Measurements from ENCODE around the gene PRKN. TPM values are rescaled to one million over a fixed set of nuclear protein-coding genes. Genes with fewer than 3 reads are reported as not detected.

PRKN gene
- total RNA-seq, 2 experiments from 2014 or later = 0.63 TPM; not detected in 1

- H3K4me3 Mint-ChIP-seq = no peak overlapping the region
- peaks cover 3% of the 10 kb centered on the region for H3K9me3 Mint-ChIP-seq (ENCODE audit: insufficient read depth)
- H3K4me1 Mint-ChIP-seq (ENCODE audit: low read depth) = peaks cover 15% of the 10 kb centered on the region
- POLR2A ChIA-PET = no interaction called here
- H3K36me3 Mint-ChIP-seq (ENCODE audit: low read depth) = peaks cover 2% of the 10 kb centered on the region
- ATAC-seq (no peak), DNase-seq (no peak)
- H3K27ac Mint-ChIP-seq = peak overlapping the region; percentile 33
- CTCF ChIA-PET = no interaction called here
- no peaks in the 10 kb centered on the region for H3K27me3 Mint-ChIP-seq (ENCODE audit: low read depth)
Measured at GRCh38 chr6:162728706-162729105, 1.1 kb upstream of the PRKN start.

- Mint-ChIP-seq H3K36me3 (ENCODE audit: low read depth) (peaks cover 2% of the 10 kb centered on the region), H3K9me3 (ENCODE audit: insufficient read depth) (no peaks in the 10 kb centered on the region), H3K27me3 (ENCODE audit: low read depth) (no peaks in the 10 kb centered on the region), H3K27ac (peak overlapping the region; percentile 43), H3K4me3 (peak overlapping the region; percentile 40), H3K4me1 (ENCODE audit: low read depth) (peaks cover 11% of the 10 kb centered on the region)
- ATAC-seq (no peak), DNase-seq (no peak)
- ChIA-PET POLR2A (no interaction called here), CTCF (no interaction called here)
Measured at GRCh38 chr6:162728197-162728596, 631 bp upstream of the PRKN start.

GRCh38 chr6:162726947-162727321, 632 bp downstream of the PRKN start:
- ATAC-seq = no peak
- CTCF ChIA-PET = no interaction called here
- H3K9me3 Mint-ChIP-seq (ENCODE audit: insufficient read depth) = no peaks in the 10 kb centered on the region
- peaks cover 2% of the 10 kb centered on the region for H3K36me3 Mint-ChIP-seq (ENCODE audit: low read depth)
- H3K4me3 Mint-ChIP-seq = peak overlapping the region; percentile 88
- H3K27ac Mint-ChIP-seq = peak overlapping the region; percentile 86
- POLR2A ChIA-PET = no interaction called here
- no peaks in the 10 kb centered on the region for H3K27me3 Mint-ChIP-seq (ENCODE audit: low read depth)
- no peak for DNase-seq
- H3K4me1 Mint-ChIP-seq (ENCODE audit: low read depth) = peaks cover 11% of the 10 kb centered on the region

DNA sequence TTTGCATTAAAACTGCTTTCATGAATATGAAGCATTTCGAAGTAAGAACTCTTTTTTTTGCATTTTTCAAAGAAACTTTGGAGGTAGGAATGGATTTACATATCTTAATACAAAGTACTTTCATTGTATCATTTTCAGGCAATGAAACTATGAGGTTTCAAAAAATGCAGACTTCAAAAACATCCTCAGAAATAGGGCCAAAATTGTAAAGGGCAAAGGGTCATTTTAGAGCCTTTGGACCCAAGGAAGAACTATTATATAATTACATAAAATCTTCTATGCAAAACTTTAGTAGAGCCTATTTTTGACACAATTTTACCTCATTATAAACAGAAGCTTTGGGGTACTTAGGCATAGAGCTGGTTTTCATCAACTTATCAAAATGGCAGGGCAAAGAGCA, 4.9 kb downstream of the PRKN start:
- no peak overlapping the region for H3K27ac Mint-ChIP-seq
- H3K4me1 Mint-ChIP-seq (ENCODE audit: low read depth) = peaks cover 6% of the 10 kb centered on the region
- ChIA-PET POLR2A (no interaction called here), CTCF (no interaction called here)
- ATAC-seq (no peak), DNase-seq (no peak)
- H3K4me3 Mint-ChIP-seq = no peak overlapping the region
- no peaks in the 10 kb centered on the region for H3K9me3 Mint-ChIP-seq (ENCODE audit: insufficient read depth)
- H3K36me3 Mint-ChIP-seq (ENCODE audit: low read depth) = peaks cover 2% of the 10 kb centered on the region
- no peaks in the 10 kb centered on the region for H3K27me3 Mint-ChIP-seq (ENCODE audit: low read depth)

- DNase-seq (no peak), ATAC-seq (no peak)
- CTCF ChIA-PET = no interaction called here
- Mint-ChIP-seq H3K4me1 (ENCODE audit: low read depth) (peaks cover 6% of the 10 kb centered on the region), H3K27me3 (ENCODE audit: low read depth) (no peaks in the 10 kb centered on the region), H3K36me3 (ENCODE audit: low read depth) (peaks cover 2% of the 10 kb centered on the region), H3K4me3 (no peak overlapping the region), H3K27ac (no peak overlapping the region), H3K9me3 (ENCODE audit: insufficient read depth) (no peaks in the 10 kb centered on the region)
- POLR2A ChIA-PET = no interaction called here
Measured at GRCh38 chr6:162722226-162722625, 5.3 kb downstream of the PRKN start.

DNA sequence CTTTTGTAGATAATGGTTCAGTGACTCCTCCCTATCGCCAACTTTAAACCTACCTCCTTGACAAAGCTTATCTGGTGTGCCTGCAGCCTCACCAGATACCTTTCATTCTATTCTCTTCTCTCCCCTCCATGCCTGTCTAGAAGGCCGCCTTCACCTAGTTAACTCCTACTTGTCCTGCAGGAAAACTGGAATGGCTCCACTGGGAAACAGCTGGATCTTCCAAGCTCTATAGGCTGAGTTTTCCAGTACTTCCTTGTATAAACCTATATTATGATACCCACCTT, 6.2 kb downstream of the PRKN start:
- H3K4me1 Mint-ChIP-seq (ENCODE audit: low read depth) = no peaks in the 10 kb centered on the region
- CTCF ChIA-PET = no interaction called here
- no peak overlapping the region for H3K27ac Mint-ChIP-seq
- ATAC-seq = no peak
- no peak overlapping the region for H3K4me3 Mint-ChIP-seq
- H3K27me3 Mint-ChIP-seq (ENCODE audit: low read depth) = no peaks in the 10 kb centered on the region
- no peak for DNase-seq
- H3K36me3 Mint-ChIP-seq (ENCODE audit: low read depth) = no peaks in the 10 kb centered on the region
- no peaks in the 10 kb centered on the region for H3K9me3 Mint-ChIP-seq (ENCODE audit: insufficient read depth)
- POLR2A ChIA-PET = no interaction called here

- no peaks in the 10 kb centered on the region for H3K27me3 Mint-ChIP-seq (ENCODE audit: low read depth)
- no peaks in the 10 kb centered on the region for H3K36me3 Mint-ChIP-seq (ENCODE audit: low read depth)
- H3K4me1 Mint-ChIP-seq (ENCODE audit: low read depth) = no peaks in the 10 kb centered on the region
- CTCF ChIA-PET = no interaction called here
- ATAC-seq = no peak
- no peaks in the 10 kb centered on the region for H3K9me3 Mint-ChIP-seq (ENCODE audit: insufficient read depth)
- no peak for DNase-seq
- no peak overlapping the region for H3K27ac Mint-ChIP-seq
- no peak overlapping the region for H3K4me3 Mint-ChIP-seq
- POLR2A ChIA-PET = no interaction called here
Measured at GRCh38 chr6:162719528-162719927, 8.0 kb downstream of the PRKN start.

- Mint-ChIP-seq H3K36me3 (ENCODE audit: low read depth) (no peaks in the 10 kb centered on the region), H3K27me3 (ENCODE audit: low read depth) (no peaks in the 10 kb centered on the region), H3K4me3 (no peak overlapping the region), H3K9me3 (ENCODE audit: insufficient read depth) (no peaks in the 10 kb centered on the region), H3K27ac (no peak overlapping the region), H3K4me1 (ENCODE audit: low read depth) (no peaks in the 10 kb centered on the region)
- DNase-seq = no peak
- CTCF ChIA-PET = no interaction called here
- ATAC-seq = no peak
- POLR2A ChIA-PET = no interaction called here
Measured at GRCh38 chr6:162715601-162716000, 12.0 kb downstream of the PRKN start.

DNA sequence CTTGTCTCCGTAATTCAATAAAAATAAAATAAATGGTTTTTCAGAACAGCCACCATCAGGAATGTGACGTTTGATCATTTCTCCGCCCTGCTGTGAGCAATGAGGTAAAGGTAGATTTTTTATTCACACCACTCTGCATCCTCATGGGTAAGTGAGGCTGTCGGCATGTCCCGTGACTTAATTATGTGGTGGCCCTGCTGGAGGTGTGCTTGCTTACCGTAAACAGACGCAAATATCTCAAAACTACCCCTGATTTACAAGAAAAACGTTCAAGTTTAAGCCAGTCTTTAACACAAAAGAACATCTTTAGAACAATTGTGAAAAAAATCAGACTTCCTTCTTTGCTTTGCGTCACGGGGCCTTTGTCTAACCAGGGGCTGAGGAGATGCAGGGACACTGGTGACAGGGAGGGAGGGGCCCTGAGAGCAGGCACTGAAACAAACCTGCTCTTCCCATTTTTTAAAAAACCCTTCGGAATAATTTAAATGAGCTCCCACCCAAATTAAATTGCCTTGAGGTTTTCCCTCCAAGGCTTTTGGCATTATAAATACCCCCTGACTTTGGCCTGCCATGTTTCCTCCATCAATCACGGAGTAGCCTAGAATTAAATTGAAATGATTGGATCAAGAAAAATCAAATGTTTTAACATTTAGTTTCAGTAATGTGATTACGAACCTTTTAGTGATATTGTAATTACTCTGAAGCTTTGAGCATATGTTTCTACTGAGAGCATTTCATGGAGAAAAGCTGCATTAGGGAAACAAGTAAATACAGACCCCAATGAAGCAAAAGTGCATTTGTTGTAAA, 13.4 kb downstream of the PRKN start:
- ChIA-PET POLR2A (no interaction called here), CTCF (no interaction called here)
- Mint-ChIP-seq H3K27me3 (ENCODE audit: low read depth) (no peaks in the 10 kb centered on the region), H3K9me3 (ENCODE audit: insufficient read depth) (no peaks in the 10 kb centered on the region), H3K27ac (no peak overlapping the region), H3K36me3 (ENCODE audit: low read depth) (no peaks in the 10 kb centered on the region), H3K4me1 (ENCODE audit: low read depth) (no peaks in the 10 kb centered on the region), H3K4me3 (no peak overlapping the region)
- no peak for ATAC-seq
- no peak for DNase-seq

- Mint-ChIP-seq H3K27me3 (ENCODE audit: low read depth) (no peaks in the 10 kb centered on the region), H3K4me1 (ENCODE audit: low read depth) (no peaks in the 10 kb centered on the region), H3K4me3 (no peak overlapping the region), H3K9me3 (ENCODE audit: insufficient read depth) (no peaks in the 10 kb centered on the region), H3K36me3 (ENCODE audit: low read depth) (no peaks in the 10 kb centered on the region), H3K27ac (no peak overlapping the region)
- ChIA-PET POLR2A (no interaction called here), CTCF (no interaction called here)
- no peak for DNase-seq
- no peak for ATAC-seq
Measured at GRCh38 chr6:162712694-162713093, 14.9 kb downstream of the PRKN start.

- no peak for DNase-seq
- Mint-ChIP-seq H3K9me3 (ENCODE audit: insufficient read depth) (no peaks in the 10 kb centered on the region), H3K4me3 (no peak overlapping the region), H3K27me3 (ENCODE audit: low read depth) (no peaks in the 10 kb centered on the region), H3K27ac (no peak overlapping the region), H3K4me1 (ENCODE audit: low read depth) (no peaks in the 10 kb centered on the region), H3K36me3 (ENCODE audit: low read depth) (no peaks in the 10 kb centered on the region)
- POLR2A ChIA-PET = no interaction called here
- ATAC-seq = no peak
- CTCF ChIA-PET = no interaction called here
Measured at GRCh38 chr6:162711376-162711775, 16.2 kb downstream of the PRKN start.

GRCh38 chr6:162710936-162711335, 16.6 kb downstream of the PRKN start:
- H3K4me3 Mint-ChIP-seq = no peak overlapping the region
- no peak overlapping the region for H3K27ac Mint-ChIP-seq
- CTCF ChIA-PET = no interaction called here
- H3K36me3 Mint-ChIP-seq (ENCODE audit: low read depth) = no peaks in the 10 kb centered on the region
- H3K9me3 Mint-ChIP-seq (ENCODE audit: insufficient read depth) = no peaks in the 10 kb centered on the region
- POLR2A ChIA-PET = no interaction called here
- no peaks in the 10 kb centered on the region for H3K27me3 Mint-ChIP-seq (ENCODE audit: low read depth)
- ATAC-seq (no peak), DNase-seq (no peak)
- no peaks in the 10 kb centered on the region for H3K4me1 Mint-ChIP-seq (ENCODE audit: low read depth)

- CTCF ChIA-PET = no interaction called here
Measured at GRCh38 chr6:162710419-162710818, 17.1 kb downstream of the PRKN start.

More at GRCh38 chr6:162710419-162710818, 17.1 kb downstream of the PRKN start:
- DNase-seq (no peak), ATAC-seq (no peak)
- POLR2A ChIA-PET = no interaction called here
- Mint-ChIP-seq H3K4me3 (no peak overlapping the region), H3K27me3 (ENCODE audit: low read depth) (no peaks in the 10 kb centered on the region), H3K9me3 (ENCODE audit: insufficient read depth) (no peaks in the 10 kb centered on the region), H3K36me3 (ENCODE audit: low read depth) (no peaks in the 10 kb centered on the region), H3K4me1 (ENCODE audit: low read depth) (no peaks in the 10 kb centered on the region), H3K27ac (no peak overlapping the region)

Data from activated CD8-positive, alpha-beta T cell treated with anti-CD3 and anti-CD28 coated beads, Interleukin-2, amount 10 ng/mL, durations not matched to agents 7 days and 5 days (primary cell).